MM.1S (cell line): ENCODE data around the gene UPK1A.

Experiments
- EZH2 ChIP-seq: fragments of 300-600 bp; sonication (generic); optimal IDR thresholded peaks from 2 replicates; pipeline ENCODE3; 2017; ENCODE audit warnings: low read depth, mild to moderate bottlenecking, antibody characterized with exemption, low read length, mixed read lengths
- EZH2phosphoT487 ChIP-seq: fragments of 300-600 bp; sonication (generic); IDR thresholded peaks from 2 replicates; pipeline ENCODE4 v1.6.1; 2018; ENCODE audit warnings: antibody characterized with exemption, low read length
- TF ChIP-seq, protein P1 (sequence below): fragments of 300-600 bp; sonication (generic); IDR thresholded peaks from 2 replicates; pipeline ENCODE4 v1.5.1; 2016; ENCODE audit warnings: antibody characterized with exemption, low read length, mixed read lengths

GRCh38 chr19:35702223-35703012 lies 36.1 kb downstream of the UPK1A start:
- TF ChIP-seq, protein P1, sequence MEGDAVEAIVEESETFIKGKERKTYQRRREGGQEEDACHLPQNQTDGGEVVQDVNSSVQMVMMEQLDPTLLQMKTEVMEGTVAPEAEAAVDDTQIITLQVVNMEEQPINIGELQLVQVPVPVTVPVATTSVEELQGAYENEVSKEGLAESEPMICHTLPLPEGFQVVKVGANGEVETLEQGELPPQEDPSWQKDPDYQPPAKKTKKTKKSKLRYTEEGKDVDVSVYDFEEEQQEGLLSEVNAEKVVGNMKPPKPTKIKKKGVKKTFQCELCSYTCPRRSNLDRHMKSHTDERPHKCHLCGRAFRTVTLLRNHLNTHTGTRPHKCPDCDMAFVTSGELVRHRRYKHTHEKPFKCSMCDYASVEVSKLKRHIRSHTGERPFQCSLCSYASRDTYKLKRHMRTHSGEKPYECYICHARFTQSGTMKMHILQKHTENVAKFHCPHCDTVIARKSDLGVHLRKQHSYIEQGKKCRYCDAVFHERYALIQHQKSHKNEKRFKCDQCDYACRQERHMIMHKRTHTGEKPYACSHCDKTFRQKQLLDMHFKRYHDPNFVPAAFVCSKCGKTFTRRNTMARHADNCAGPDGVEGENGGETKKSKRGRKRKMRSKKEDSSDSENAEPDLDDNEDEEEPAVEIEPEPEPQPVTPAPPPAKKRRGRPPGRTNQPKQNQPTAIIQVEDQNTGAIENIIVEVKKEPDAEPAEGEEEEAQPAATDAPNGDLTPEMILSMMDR: no peak
- TF ChIP-seq EZH2phosphoT487 (no peak), EZH2 (no peak)
